CD14-positive monocyte (primary cell): ENCODE measurements around the gene RHOD. TPM values are rescaled to one million over a fixed set of nuclear protein-coding genes. Genes with fewer than 3 reads are reported as not detected.

Source experiments
- DNase-seq, 3 donors: peaks; one replicate each; pipeline ENCODE4 v3.0.0-alpha.2; 2011 to 2022
- H2AFZ ChIP-seq: 2 replicates; pipeline ENCODE4 v1.6.0; 2012; ENCODE audit warnings: mild to moderate bottlenecking, low read depth, low read length, inconsistent platforms; ENCODE audit not compliant: insufficient read depth, poor library complexity, severe bottlenecking
- H3K27ac ChIP-seq, 2 donors: 1 replicate in 1 of 2; 2 replicates in 1 of 2; pipeline ENCODE4 v1.5.1; 2012 to 2013; ENCODE audit warnings: low read length in 2 of 2, control low read depth in 1 of 2, inconsistent platforms in 1 of 2, low read depth in 1 of 2, mild to moderate bottlenecking in 1 of 2
- H3K27me3 ChIP-seq, 2 donors: one replicate each; pipeline versions ENCODE4 v1.6.0 to v1.6.1; 2011 to 2013; ENCODE audit warnings: low read length in 2 of 2; ENCODE audit not compliant: control insufficient read depth in 2 of 2, insufficient read depth in 2 of 2
- H3K36me3 ChIP-seq, 2 donors: replicated peaks in 1 of 2; 1 replicate in 1 of 2; 2 replicates in 1 of 2; pipeline versions ENCODE4 v1.5.1 to v1.6.1; 2012 to 2013; ENCODE audit warnings: low read length in 2 of 2, control low read depth in 1 of 2, inconsistent platforms in 1 of 2, mild to moderate bottlenecking in 1 of 2; ENCODE audit not compliant: insufficient read depth in 2 of 2, control insufficient read depth in 1 of 2
- H3K4me1 ChIP-seq, 2 donors: 1 replicate in 1 of 2; 2 replicates in 1 of 2; pipeline versions ENCODE4 v1.5.1 to v1.6.1; 2012 to 2013; ENCODE audit warnings: low read length in 2 of 2, control low read depth in 1 of 2, inconsistent platforms in 1 of 2, mild to moderate bottlenecking in 1 of 2, moderate library complexity in 1 of 2; ENCODE audit not compliant: insufficient read depth in 2 of 2, control insufficient read depth in 1 of 2
- H3K4me2 ChIP-seq: replicated peaks from 2 replicates; pipeline ENCODE3; 2012; ENCODE audit warnings: low read length, moderate library complexity, mild to moderate bottlenecking; ENCODE audit not compliant: poor library complexity, severe bottlenecking; ENCODE audit errors: extremely low read depth
- H3K4me3 ChIP-seq, 3 experiments: fragments of 200-600 bp in 1 of 3; sonication (generic) in 1 of 3; replicated peaks in 1 of 3; 1 replicate in 2 of 3; 2 replicates in 1 of 3; pipeline ENCODE4 v1.5.1; 2011 to 2013; ENCODE audit warnings: low read length in 3 of 3, mild to moderate bottlenecking in 3 of 3, control low read depth in 2 of 3, low read depth in 2 of 3, inconsistent platforms in 1 of 3, moderate library complexity in 1 of 3
- H3K79me2 ChIP-seq: 2 replicates; pipeline ENCODE4 v1.6.0; 2012; ENCODE audit warnings: mild to moderate bottlenecking, control low read depth, inconsistent platforms, low read length, moderate library complexity; ENCODE audit not compliant: insufficient read depth
- H3K9ac ChIP-seq: 2 replicates; pipeline ENCODE4 v1.6.0; 2017; ENCODE audit warnings: low read length, mild to moderate bottlenecking; ENCODE audit not compliant: insufficient read depth, poor library complexity, severe bottlenecking
- H3K9me3 ChIP-seq, 2 donors: replicated peaks in 1 of 2; 1 replicate in 1 of 2; 2 replicates in 1 of 2; pipeline versions ENCODE4 v1.5.1 to v1.6.1; 2012 to 2013; ENCODE audit warnings: low read length in 2 of 2, control low read depth in 1 of 2; ENCODE audit not compliant: control insufficient read depth in 1 of 2, insufficient read depth in 1 of 2
- H4K20me1 ChIP-seq: 2 replicates; pipeline ENCODE4 v1.6.0; 2012; ENCODE audit warnings: mild to moderate bottlenecking, low read length, control low read depth, moderate library complexity; ENCODE audit not compliant: insufficient read depth
- H3K27ac Mint-ChIP-seq, 7 donors: one replicate each; pipeline ENCODE4 v1.8.0; 2020; ENCODE audit warnings: mild to moderate bottlenecking in 7 of 7, mixed read lengths in 7 of 7, moderate library complexity in 6 of 7, inconsistent platforms in 2 of 7
- H3K27me3 Mint-ChIP-seq, 3 donors: one replicate each; pipeline ENCODE4 v1.8.0; 2021 to 2022; ENCODE audit warnings: low read depth in 3 of 3, mild to moderate bottlenecking in 3 of 3, mixed read lengths in 3 of 3, moderate library complexity in 3 of 3, inconsistent platforms in 1 of 3
- H3K36me3 Mint-ChIP-seq, 2 donors: one replicate each; pipeline ENCODE4 v1.8.0; 2020; ENCODE audit warnings: mixed read lengths in 2 of 2, inconsistent platforms in 1 of 2, mild to moderate bottlenecking in 1 of 2
- H3K4me1 Mint-ChIP-seq: one replicate; pipeline ENCODE4 v1.8.0; 2020; ENCODE audit warnings: mild to moderate bottlenecking, mixed read lengths
- H3K4me3 Mint-ChIP-seq, 2 donors: one replicate each; pipeline ENCODE4 v1.8.0; 2020; ENCODE audit warnings: mild to moderate bottlenecking in 2 of 2, mixed read lengths in 2 of 2, moderate library complexity in 1 of 2
- H3K9me3 Mint-ChIP-seq, 7 donors: one replicate each; pipeline ENCODE4 v1.8.0; 2020 to 2022; ENCODE audit warnings: mixed read lengths in 7 of 7, mild to moderate bottlenecking in 6 of 7, moderate library complexity in 6 of 7, inconsistent platforms in 2 of 7
- WGBS: methylation state at CpG from one replicate; pipeline ENCODE4 v1.1.5; 2013; ENCODE audit warnings: missing lambda C conversion rate; ENCODE audit not compliant: insufficient coverage; 5-methylcytosine and 5-hydroxymethylcytosine counted together
- intact Hi-C, 2 donors: fragments of 100-400 bp; cut with micrococcal nuclease; formaldehyde crosslinking; loops; one replicate each; pipeline versions ENCODE4 v1.15.0 to v1.15.1; 2023
- polyA plus RNA-seq, 3 donors: library from polyadenylated mRNA; depleted of rRNA in 1 of 3; unstranded in 2 of 3; stranded (reverse) in 1 of 3; fragments of 300-500 nt in 2 of 3; fragments of >200 nt in 1 of 3; fragmentation: Illumina TruSeq in 2 of 3; gene quantifications; 1 replicate in 2 of 3; 2 replicates in 1 of 3; pipeline ENCODE4 v1.2.3, GENCODE V29; 2012 to 2021
- TF ChIP-seq, protein P1 (sequence below): fragments of 200-600 bp; IDR thresholded peaks from one replicate; pipeline ENCODE4 v1.8.0; 2022; ENCODE audit warnings: antibody characterized with exemption, mild to moderate bottlenecking

RHOD gene
- polyA plus RNA-seq, 3 donors: not detected

DNA sequence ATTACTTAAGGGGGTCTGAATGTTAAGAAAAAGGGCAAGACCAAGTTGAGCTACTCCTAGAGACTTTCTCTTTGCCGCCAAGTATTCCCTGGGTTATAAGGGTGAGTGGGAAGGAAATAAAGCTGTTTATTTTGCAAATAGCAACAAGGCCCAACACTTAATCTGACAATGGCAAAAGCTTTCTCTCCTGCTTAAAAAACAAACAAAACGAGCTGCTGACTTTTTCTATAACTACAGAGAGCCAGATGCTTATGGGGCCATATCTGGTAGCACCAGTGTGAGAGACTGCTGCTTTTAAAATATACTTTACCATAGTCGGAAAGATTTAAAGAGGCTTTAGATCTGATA lies 60.1 kb downstream of the RHOD start:
- Histone ChIP-seq H3K36me3 (no peaks in the 10 kb centered on the region), H3K4me3 (no peak overlapping the region), H4K20me1 (peaks cover 16% of the 10 kb centered on the region), H3K4me2 (no peak overlapping the region), H3K9ac (no peak overlapping the region), H3K27me3 (no peaks in the 10 kb centered on the region), H2AFZ (no peak overlapping the region), H3K4me1 (peaks cover 48 to 57% of the 10 kb centered on the region in 2 donors), H3K27ac (no peak overlapping the region), H3K9me3 (no peaks in the 10 kb centered on the region), H3K79me2 (peaks cover 32% of the 10 kb centered on the region)
- WGBS: no CpG with 5 or more reads among the region's 3 CpGs
- no peak overlapping the region for H3K4me3 Mint-ChIP-seq
- H3K9me3 Mint-ChIP-seq: no peaks in the 10 kb centered on the region
- H3K36me3 Mint-ChIP-seq: peaks cover 0 to 3% of the 10 kb centered on the region in 2 donors
- intact Hi-C loops: no loop called here
- DNase-seq: no peak
- H3K4me1 Mint-ChIP-seq: peaks cover 40% of the 10 kb centered on the region
- TF ChIP-seq, protein P1, sequence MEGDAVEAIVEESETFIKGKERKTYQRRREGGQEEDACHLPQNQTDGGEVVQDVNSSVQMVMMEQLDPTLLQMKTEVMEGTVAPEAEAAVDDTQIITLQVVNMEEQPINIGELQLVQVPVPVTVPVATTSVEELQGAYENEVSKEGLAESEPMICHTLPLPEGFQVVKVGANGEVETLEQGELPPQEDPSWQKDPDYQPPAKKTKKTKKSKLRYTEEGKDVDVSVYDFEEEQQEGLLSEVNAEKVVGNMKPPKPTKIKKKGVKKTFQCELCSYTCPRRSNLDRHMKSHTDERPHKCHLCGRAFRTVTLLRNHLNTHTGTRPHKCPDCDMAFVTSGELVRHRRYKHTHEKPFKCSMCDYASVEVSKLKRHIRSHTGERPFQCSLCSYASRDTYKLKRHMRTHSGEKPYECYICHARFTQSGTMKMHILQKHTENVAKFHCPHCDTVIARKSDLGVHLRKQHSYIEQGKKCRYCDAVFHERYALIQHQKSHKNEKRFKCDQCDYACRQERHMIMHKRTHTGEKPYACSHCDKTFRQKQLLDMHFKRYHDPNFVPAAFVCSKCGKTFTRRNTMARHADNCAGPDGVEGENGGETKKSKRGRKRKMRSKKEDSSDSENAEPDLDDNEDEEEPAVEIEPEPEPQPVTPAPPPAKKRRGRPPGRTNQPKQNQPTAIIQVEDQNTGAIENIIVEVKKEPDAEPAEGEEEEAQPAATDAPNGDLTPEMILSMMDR: no peak
- H3K27ac Mint-ChIP-seq: no peak overlapping the region
- H3K27me3 Mint-ChIP-seq: peaks cover 0 to 2% (median 0%) of the 10 kb centered on the region in 3 donors

DNA sequence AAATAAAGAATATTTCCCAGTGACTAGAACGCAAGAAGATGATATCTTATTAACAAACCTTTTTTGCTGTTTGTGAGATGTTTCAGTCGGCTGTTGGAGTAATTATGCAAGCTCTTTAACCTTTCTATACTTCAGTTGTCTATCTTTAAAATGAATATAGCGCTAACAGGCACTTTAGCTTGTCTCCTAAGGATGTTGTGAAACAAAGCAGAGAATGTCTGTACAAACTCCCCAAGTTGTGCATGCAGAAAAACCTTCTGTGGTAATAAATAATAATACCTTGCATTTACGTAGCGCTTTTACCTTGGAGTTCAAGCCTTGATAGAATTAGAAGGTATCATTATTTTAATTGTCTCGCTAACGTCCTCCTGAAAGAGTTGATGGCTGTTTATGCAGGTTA lies 60.5 kb downstream of the RHOD start:
- peaks cover 0 to 2% (median 0%) of the 10 kb centered on the region in 3 donors for H3K27me3 Mint-ChIP-seq
- Histone ChIP-seq H3K27ac (peak overlapping the region in 1 of 2 donors; percentile 28), H3K4me2 (peak overlapping the region; percentile 85), H2AFZ (peak overlapping the region; percentile 86), H4K20me1 (peaks cover 21% of the 10 kb centered on the region), H3K36me3 (no peaks in the 10 kb centered on the region), H3K4me1 (peaks cover 52 to 62% of the 10 kb centered on the region in 2 donors), H3K27me3 (no peaks in the 10 kb centered on the region), H3K79me2 (peaks cover 37% of the 10 kb centered on the region), H3K9me3 (no peaks in the 10 kb centered on the region), H3K9ac (peak overlapping the region; percentile 81), H3K4me3 (peak overlapping the region; percentile 19 to 72 (median 33))
- H3K4me1 Mint-ChIP-seq: peaks cover 44% of the 10 kb centered on the region
- H3K27ac Mint-ChIP-seq: peak overlapping the region in 6 of 7 donors; percentile 18 to 84 (median 60)
- no peak for DNase-seq
- H3K36me3 Mint-ChIP-seq: peaks cover 0 to 4% of the 10 kb centered on the region in 2 donors
- intact Hi-C loops: no loop called here
- TF ChIP-seq, protein P1: no peak
- no peaks in the 10 kb centered on the region for H3K9me3 Mint-ChIP-seq
- WGBS: no CpG with 5 or more reads among the region's 7 CpGs
- peak overlapping the region; percentile 72 to 79 for H3K4me3 Mint-ChIP-seq
